HG02678 (cell line): ENCODE data around the gene TAS2R40.
"Not testable (repeated sequence)": the region's sequence is repeated elsewhere in the genome, so short reads cannot be mapped to it uniquely, and the experiment has no call there.

ENCODE experiments used
- ATAC-seq: cut with Tn5 transposase; IDR thresholded peaks from one replicate; pipeline ENCODE4 v1.9.1; 2021; ENCODE audit warnings: mild to moderate bottlenecking, moderate library complexity; ENCODE audit not compliant: unreplicated experiment

TAS2R40 gene

DNA sequence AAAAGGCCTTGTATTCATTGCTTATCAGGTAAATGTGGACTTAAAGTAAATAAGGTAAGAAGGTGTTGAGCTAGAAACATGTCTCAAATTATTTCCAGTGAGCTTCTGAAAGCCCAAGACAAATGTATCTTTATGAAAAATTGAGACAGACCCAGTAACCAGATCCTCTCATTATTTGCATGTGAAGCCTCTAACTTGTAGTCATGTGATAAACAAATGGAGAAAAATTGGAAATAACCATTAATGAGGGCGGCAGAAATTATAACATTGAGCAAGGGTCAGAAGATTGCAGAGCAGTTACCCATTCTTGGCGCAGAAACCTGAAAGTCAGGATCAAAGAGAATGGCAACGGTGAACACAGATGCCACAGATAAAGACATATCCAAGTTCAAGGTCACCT, at the start of gene TAS2R40:
TAS2R40 (plus strand) TSS at position 301 of the 400 bp plus-strand sequence; CDS start at position 343, 42 bp downstream.
- no peak for ATAC-seq

DNA sequence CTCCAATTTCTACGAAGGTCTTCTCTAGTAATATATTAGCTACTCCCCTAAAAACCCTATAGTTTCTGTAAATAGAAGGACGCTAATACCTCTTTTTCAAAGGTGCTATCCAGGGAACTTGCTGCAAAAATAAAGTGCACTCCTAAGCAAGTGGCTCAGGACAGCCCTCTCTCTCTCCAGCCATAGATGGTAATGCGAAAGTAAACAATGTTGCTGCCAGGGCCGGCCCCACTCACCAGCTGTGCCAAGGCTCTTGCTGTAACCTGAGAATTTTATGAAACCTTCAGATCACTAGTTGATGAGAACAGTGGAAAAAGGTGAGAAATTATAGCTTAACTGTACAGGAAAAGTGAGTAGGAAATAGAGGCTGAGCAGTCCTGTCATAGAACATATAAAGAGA, 49.5 kb upstream of the TAS2R40 start:
- ATAC-seq = peak; percentile 60

DNA sequence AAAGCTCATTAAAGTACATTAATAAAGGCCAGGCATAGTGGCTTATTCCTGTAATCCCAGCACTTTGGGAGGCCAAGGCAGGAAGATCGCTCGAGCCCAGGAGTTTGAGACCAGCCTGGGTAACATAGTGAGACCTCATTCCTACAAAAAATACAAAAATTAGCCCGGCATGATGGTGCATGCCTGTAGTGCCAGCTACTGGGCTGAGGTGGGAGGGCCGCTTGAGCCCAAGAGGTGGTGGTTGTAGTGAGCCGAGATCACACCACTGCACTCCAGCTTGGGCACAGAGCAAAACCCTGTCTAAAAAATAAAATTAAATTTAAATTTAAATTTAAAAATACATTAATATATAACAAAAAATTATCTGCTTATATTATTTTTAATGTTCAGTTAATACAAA, 45.7 kb upstream of the TAS2R40 start:
- no peak for ATAC-seq

DNA sequence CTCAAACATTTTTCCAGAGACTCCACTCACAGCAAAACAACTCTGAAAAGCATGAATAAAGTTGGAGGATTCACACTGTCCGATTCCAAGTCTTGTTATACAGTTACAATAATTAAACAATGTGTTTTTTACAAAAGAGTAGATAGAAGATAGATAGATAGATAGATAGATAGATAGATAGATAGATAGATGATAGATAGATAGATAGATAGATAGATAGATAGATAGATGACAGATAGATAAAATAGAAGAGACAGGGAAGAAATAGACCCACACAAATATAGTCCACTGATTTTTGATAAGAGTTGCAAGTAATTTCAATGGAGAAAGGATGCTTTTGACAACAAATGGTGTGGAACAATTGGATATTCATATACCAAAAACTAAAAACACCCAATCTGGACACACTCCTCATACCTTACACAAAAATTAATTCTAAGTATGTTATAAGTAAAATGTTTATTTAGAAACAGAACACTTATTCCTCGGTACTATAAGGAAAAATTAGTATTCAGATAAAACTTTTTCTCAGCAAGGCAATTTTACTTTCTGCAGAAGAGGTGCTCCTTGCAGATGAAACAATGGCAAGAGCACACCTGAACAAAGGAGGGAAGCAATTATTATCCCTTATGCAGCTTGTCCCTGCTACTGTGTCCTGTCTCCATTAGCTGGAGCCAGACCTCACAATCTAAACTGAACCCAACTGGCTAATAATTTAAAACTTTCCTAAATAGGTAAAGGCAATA, 44.3 kb upstream of the TAS2R40 start:
- ATAC-seq = no peak

DNA sequence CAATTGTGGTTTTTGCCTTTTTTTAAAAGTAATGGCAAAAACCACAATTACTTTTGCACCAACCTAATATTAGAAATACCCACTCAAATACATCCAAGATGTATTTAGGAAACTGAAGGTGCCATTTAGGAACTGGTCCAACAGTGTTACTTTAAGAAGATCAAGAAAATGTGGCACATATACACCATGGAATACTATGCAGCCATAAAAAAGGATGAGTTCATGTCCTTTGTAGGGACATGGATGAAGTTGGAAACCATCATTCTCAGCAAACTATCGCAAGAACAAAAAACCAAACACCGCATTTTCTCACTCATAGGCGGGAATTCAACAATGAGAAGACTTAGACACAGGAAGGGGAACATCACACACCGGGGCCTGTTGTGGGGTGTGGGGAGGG, 41.1 kb upstream of the TAS2R40 start:
- not testable (repeated sequence) for ATAC-seq

DNA sequence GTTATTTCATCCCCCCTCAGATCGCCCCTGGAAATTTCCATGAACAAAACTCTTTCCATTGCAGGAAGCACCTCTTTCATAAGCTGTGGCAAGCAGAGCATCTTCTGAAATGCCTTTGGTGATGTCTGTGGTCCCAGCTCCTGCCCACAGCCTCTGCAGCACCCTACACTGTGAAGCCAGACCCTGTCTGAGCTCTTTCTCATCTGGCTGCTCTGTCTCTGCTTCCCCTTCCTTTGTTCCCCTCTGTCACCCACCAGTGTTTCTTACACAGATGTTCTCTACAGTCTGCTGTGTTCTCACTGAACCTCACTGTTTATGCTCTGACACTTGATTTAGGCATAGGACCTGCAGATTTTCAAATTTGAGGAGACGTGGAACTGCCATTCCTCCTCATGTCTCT, 40.5 kb upstream of the TAS2R40 start:
- no peak for ATAC-seq

DNA sequence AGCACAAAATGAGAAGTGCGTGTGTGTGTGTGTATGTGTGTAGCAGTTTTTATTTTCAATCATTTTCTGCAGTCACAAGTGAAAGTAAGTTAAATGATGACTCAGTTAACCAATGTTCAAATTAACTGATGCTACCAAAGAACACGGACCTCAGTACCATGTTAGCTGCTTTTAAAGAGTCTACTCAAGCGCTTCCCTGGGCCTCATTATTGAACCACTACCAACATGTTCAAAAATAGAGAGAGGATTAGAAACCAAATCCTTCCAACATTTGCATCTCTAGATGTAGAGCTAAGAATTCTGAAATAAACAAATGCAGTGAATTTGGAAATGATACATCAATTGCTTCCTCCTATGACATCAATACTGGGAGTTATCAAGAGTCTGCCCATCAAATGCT, 38.8 kb upstream of the TAS2R40 start, which contains the start of gene TAS2R39:
TAS2R39 (plus strand) TSS at position 396 of the 400 bp plus-strand sequence; CDS start at position 396, 0 bp downstream.
- ATAC-seq = no peak

DNA sequence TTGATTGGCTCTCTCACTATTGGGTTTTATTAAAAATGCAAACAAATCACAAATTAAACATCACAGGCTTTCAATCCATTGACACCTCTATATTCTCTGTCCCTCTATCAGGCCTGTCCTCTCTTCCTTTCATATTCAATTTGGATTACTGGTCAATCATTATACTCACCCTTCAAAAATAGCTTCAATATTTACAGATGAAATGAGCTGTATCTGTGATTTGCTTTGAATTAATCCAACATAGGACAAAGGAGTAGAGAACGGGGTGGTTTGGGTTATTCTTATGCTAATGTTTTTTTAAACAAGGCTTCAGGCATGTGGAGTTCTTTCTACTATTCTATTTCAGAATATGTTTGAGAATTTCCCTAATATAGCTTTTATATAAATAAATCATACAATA, 36.3 kb upstream of the TAS2R40 start:
- no peak for ATAC-seq

DNA sequence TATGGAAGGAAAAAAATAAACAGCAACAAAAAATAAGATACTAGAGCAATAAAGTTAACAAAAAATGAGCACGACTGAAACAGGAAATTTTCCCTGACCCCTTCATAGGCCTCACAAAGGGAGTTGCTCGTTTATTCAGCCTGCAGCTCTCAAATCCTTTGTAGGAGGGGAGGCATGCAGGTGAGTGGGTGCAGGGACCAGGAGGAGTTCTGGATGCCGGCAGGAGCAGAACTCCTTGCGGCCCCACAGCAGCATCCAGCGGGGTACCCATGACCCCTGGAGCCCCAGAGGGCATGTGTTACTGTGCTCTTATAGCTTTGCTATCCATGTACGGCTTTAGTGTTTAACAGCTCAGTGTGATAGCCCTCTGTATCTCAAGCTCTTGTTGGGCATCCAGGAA, 32.8 kb upstream of the TAS2R40 start:
- no peak for ATAC-seq

DNA sequence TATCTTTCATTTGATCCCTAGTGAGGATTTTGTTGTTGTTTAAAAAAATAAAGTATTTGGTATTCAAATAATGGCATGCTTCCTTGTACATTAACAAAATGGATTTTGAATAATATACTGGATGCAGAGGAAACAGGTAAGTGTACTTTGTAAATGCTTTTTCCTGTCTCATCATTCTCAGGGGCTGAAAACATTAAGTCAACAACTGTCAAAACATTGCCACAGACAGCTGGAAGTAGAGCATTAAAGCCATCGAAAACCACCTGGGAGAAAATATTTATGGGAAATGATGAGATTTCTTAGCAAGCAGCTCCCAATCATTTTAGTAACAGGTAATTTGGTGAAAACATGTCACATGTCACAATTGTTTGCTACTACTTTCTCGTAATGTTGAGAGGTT, 28.0 kb upstream of the TAS2R40 start:
- no peak for ATAC-seq

DNA sequence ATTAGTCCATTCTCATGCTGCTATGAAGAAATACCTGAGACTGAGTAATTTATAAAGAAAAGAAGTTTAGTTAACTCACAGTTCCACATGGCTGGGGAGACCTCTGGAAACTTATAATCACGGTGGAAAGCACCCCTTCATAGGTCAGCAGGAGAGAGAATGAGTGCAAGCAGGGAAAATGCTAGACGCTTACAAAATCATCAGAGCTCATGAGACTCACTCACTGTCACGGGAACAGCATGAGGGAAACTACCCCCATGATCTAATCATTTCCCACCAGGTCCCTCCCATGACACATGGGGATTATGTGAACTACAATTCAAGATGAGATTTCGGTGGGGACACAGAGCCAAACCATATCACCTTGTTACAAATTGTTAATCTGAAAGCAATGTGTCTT, 22.8 kb upstream of the TAS2R40 start:
- no peak for ATAC-seq

DNA sequence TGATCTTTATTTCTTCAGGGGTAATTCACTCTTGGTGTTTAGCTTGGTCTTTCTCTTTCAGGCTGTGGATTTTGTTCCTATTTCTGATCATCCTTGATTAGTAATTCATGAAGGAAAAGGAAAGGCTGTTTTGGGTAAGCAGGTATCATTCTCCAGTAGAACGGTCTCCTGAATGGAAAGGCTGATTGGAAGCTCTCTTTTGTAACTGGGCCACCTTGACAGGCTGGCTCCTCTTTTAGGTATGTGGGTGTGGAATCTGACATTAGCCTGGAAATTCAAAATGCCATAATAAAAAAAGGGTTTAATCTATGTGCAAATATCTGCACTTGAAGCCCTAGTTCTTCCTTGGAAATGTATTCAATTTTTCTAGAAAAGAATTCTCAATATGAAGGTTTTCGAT, 19.7 kb upstream of the TAS2R40 start:
- ATAC-seq = no peak

DNA sequence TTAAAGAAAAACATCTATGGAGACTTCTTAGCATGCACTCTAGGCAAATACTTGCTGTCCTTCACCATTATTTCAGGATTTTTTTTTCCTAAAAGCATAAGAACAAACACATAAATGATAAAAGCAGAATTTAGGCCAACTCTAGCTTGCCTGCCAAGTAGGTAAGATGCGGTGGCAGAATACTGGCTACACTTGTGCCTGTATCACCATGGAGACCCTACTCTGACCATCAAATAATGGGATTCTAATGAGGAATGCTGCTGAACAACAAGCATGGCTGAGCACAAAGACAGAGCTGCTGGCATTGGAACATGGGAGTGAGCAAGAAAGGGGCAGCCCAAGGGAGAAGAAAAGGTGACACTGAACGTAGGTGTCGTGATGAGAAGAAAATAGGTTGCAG, 18.5 kb upstream of the TAS2R40 start:
- no peak for ATAC-seq

DNA sequence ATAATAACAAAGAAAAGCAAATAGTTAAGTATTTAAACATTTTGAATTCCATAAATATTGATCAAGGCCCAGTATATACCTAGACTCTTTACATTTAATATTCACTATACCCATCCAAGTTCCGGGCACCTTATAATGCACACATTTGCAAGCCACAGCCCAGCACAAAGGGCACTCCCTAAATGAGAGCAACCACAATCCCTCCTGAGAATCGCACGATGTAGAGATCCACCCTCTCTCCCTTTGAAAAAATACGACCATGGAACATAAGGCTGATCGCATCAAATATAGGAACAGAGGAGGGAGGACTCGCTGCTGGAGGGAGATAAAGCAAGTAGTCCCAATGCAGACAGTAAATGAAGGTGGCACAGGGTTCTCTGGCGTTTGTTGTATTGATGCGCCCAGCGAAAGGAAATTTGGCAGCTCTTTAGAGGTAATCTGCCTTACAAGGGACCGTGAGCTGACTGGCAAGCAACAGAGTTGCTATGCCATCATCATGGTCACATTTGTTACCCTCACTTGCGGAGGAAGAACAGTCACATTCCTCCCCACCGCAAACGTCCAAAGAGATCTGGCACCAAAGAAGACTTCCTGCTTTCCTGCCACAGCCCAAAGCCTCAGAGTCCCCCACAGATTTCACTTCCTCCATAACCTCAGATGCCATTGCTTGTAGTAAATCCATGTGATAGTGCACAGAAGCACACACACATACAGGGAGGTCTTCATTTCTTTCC, 16.1 kb upstream of the TAS2R40 start:
- peak; percentile 81 for ATAC-seq

DNA sequence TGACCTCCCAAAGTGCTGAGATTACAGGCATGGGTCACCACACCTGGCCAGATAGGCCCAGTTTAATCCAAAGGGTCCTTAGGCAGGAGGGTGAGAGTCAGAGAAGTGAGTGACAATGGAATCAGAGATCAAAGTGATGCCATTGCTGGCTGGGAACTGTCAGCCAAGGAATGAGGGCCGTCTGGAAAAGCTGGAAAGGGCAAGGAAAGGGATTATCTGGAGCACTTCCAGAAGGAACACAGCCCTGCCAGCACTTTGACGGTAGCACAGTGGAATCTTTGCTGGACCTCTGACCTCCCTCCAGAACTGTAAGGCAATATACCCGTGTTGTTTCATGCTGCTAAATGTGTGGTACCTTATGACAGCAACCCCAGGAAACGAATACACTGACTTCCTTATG, 11.3 kb upstream of the TAS2R40 start:
- no peak for ATAC-seq

DNA sequence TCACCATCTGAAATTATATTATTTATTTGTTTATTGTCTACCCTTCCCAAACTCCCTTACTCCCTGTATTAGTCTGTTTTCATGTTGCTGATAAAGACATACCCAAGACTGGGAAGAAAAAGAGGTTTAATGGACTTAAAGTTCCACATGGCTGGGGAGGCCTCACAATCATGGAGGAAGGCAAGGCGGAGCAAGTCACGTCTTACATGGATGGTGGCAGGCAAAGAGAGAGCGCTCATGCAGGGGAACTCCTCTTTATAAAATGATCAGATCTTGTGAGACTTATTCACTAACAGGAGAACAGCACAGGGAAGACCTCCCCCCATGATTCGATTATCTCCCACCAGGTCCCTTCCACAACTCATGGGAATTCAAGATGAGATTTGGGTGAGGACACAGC, 8.4 kb upstream of the TAS2R40 start:
- ATAC-seq = not testable (repeated sequence)

DNA sequence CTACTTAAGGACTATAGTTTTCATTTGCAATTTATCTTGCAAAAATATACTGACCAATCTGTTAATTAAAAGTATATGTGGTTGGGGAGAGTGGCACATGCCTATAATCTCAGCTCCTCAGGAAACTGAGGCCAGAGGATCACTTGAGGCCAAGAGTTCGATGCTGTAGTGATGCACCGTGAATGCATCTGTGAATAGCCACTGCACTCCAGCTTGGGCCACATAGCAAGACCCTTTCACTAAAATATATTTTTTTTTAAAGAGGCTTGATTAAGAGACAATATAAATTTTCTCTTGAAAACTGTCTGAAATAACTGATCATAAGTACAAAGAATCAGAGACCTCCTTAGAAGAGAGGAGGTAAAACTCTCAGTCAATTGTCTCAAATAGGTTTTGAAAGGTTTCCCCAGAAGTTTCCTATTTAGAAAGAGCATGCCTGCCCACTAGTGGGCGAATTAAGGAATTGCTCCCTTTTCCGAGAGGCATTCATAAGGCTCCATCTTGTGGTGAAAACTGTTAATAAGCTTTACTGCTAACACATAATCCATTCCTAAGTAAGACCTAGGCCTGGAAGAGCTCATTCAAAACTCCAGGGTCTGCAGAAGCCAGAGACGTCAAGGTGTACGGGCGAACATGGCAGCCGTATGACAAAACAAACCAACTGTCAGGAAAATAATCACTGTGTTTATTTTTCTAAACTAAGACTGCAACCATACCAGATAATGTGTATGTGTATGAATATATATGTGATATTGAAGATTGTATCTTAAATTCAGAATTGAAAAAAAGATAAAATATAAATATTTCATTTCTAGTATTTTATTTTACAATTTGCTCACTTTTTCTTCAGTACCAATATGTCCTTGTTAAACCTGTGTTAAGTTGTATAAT, 6.8 kb upstream of the TAS2R40 start:
- ATAC-seq = peak; percentile 89

DNA sequence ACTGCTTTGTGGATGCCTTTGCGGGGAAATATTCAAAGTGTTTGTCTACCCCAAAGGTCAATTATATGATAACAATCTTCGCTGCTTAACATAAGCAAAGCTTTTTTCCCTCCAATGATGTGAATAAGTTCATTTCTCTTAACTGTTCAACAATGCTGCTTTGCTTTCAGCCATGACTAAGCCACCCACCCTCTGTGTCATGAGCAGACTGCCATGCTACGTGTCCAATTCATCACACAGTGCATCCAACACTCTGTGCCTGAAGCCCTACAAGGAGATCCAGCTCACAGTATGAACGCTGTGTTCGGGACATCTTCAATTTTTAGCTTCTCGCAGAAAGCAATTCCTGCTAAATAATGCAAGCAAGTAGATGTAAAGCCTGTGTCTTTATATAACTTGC, 5.7 kb upstream of the TAS2R40 start:
- ATAC-seq = no peak

DNA sequence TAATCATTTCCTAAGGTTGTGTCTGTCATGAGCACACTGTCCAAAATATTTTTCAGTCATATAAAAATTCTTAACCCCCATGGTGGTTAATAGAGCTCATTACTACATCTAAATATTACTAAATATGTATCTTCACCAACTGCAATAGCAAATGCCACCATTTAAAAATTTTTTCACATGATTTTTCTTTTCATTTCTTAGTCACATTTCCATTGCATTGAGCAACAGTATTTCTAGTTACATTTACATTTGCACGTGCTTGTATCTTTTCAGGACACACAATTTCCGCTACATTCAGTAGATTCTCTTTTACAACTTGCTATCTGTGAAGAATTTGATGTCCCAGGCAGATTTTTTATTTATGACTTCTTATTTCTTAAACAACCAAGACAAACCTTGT, 5.2 kb upstream of the TAS2R40 start:
- no peak for ATAC-seq

DNA sequence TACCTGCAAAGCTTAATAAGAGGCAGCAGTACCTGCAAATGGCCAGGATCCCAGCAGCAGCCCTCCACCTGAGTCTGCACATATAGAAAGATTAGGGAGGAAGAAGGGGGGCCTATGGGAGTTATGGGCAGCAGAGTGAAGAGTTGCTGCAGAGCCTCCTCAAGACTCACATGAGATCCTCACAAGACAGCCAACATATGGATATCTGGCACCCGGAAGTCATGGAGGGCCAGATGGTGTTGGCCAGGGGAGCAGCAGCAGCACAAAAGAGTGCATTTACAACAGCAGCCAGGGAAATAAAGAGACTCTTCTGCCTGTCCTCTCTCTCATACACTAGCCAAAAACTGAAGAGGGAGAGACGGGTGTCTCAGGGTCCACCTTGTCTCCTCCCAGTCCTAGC, 4.0 kb upstream of the TAS2R40 start:
- ATAC-seq = no peak

DNA sequence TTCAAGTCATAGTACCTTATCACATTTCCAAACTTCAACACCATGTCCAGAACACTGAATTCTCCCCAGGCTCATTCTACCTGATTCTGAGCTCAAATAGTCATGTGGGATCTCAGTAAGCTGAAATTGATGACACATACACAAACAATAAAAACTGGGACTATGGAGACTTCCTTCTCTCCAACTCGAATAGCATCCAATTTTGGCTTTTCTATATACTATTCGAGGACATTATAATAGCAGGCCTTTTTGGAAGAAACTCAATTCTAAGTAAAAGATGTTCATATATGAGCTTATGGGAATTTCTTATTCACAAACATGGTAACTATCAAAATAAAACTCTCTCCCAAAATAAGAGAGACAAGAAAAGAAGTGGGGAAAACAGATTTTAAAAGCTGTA, 551 bp upstream of the TAS2R40 start:
- no peak for ATAC-seq
